GM18520 (cell line): ENCODE data around the gene KLHL4.
"Not testable (repeated sequence)": the region's sequence is repeated elsewhere in the genome, so short reads cannot be mapped to it uniquely, and the experiment has no call there.

Experiments
- ATAC-seq: cut with Tn5 transposase; IDR thresholded peaks from one replicate; pipeline ENCODE4 v1.9.1; 2021; ENCODE audit not compliant: unreplicated experiment

KLHL4 gene, protein sequence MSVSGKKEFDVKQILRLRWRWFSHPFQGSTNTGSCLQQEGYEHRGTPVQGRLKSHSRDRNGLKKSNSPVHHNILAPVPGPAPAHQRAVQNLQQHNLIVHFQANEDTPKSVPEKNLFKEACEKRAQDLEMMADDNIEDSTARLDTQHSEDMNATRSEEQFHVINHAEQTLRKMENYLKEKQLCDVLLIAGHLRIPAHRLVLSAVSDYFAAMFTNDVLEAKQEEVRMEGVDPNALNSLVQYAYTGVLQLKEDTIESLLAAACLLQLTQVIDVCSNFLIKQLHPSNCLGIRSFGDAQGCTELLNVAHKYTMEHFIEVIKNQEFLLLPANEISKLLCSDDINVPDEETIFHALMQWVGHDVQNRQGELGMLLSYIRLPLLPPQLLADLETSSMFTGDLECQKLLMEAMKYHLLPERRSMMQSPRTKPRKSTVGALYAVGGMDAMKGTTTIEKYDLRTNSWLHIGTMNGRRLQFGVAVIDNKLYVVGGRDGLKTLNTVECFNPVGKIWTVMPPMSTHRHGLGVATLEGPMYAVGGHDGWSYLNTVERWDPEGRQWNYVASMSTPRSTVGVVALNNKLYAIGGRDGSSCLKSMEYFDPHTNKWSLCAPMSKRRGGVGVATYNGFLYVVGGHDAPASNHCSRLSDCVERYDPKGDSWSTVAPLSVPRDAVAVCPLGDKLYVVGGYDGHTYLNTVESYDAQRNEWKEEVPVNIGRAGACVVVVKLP

DNA sequence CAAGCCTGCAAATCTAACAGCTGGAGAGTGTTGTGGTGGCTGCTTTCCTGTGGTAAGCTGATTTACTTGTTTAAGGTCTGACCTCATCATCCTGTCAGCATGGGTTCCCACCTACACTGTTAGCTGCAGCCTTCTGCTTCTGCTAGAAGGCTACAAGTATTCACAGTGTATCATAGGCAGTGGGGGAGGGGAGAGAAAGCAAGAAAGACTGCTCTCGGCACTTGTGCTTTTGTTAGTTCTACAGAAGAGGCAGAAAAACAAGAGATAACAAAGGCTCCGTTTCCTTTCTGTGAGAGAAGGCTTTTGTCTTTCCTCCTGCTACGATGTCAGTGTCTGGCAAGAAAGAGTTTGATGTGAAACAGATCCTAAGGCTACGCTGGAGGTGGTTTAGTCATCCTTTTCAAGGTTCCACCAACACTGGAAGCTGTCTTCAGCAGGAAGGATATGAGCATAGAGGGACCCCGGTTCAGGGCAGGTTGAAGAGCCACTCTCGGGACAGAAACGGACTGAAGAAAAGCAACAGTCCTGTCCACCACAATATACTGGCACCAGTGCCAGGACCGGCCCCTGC lies at the start of gene KLHL4:
TSS of gene KLHL4 (plus strand) at position 232 of the 571 bp plus-strand sequence. CDS start at position 324, 92 bp downstream.
- ATAC-seq = no peak

DNA sequence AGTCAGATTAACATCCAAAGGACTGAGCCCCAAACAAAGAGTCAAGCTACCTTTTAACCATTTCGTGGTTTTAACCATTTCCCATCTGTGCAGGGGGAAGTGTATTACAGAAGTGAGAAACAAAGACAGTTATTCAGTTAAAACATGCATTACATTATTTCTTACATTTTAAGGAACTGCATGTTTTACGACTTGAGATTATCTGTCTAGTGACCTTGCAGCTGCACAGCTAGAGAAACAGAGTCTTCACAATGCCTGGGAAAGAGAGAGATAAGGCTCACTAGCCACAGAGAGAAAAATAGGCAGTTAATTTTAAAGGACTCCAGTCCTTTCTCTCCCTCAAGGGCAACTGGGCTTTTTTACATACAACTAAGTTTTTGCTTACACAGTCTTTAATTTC lies 48.7 kb upstream of the KLHL4 start:
- ATAC-seq = no peak

GRCh38 chrX:87475793-87476192 lies 41.8 kb upstream of the KLHL4 start:
- ATAC-seq = no peak

GRCh38 chrX:87478703-87479102 lies 38.9 kb upstream of the KLHL4 start:
- ATAC-seq = not testable (repeated sequence)

- no peak for ATAC-seq
These were observed 28.5 kb upstream of the KLHL4 start for GRCh38 chrX:87489071-87489470.

- ATAC-seq = no peak
These were observed 1.8 kb upstream of the KLHL4 start for GRCh38 chrX:87515836-87516235.

GRCh38 chrX:87516717-87517121 lies 883 bp upstream of the KLHL4 start:
- ATAC-seq = no peak

DNA sequence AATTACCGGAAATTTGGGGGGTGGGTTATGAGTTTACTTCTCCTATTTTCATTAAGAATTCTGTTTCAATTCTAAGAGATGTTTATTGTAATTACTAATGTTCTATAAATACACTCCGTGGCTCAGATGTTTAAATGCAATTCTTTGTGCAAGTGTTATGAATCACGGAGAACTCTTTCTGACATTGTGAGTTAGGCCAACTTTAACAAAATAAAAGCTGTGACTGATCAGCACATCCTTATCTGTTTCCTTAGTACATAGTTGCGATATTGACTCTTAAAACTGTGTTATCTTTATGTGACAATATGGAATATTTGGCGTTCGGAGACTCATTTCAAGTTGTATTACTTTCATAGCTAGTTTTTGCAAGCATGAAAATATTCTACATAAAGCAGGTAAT lies 902 bp downstream of the KLHL4 start:
- ATAC-seq = no peak

- ATAC-seq = no peak
These were observed 8.2 kb downstream of the KLHL4 start for GRCh38 chrX:87525771-87526229.

DNA sequence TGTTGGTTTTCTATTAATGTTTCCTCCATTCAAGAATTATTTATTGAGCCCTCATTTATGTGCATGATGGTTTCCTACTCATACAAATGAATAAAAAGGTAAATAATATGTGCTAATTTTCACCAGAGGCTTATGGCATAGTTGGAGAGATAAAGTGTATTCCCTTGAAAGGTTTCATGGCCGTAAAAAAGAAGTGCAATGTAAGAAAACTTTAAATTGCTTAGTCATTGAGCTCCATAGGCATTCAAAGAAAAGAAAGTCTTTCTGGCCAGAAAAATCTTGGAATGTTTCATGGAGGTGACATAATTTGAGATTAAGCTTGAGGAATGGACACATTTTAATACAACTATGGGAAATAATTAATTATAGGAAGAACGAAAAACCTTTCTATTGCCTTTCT lies 8.7 kb downstream of the KLHL4 start:
- no peak for ATAC-seq

GRCh38 chrX:87528487-87528886 lies 10.9 kb downstream of the KLHL4 start:
- ATAC-seq = no peak

DNA sequence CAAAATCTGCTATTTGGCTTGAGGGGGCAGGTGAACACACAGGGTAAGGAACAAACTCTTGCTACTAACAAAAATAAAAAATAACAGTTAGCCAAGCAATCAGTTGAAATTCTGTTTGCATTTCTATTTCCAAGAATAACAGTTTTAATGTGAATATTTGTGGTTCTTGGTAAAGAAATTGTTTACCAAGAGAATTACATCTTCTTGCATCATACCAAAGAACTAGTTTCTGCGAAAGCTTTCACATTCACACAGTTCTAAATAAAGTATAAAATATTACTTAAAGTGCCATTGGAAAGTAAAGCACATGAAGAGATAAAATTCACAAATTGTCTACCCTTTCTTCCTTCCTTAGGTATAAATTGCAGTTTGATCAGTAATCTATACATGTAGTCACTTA lies 54.4 kb downstream of the KLHL4 start:
- ATAC-seq = no peak

GRCh38 chrX:87572901-87573300 lies 55.3 kb downstream of the KLHL4 start:
- no peak for ATAC-seq

GRCh38 chrX:87578978-87579377 lies 61.4 kb downstream of the KLHL4 start:
- ATAC-seq = no peak

DNA sequence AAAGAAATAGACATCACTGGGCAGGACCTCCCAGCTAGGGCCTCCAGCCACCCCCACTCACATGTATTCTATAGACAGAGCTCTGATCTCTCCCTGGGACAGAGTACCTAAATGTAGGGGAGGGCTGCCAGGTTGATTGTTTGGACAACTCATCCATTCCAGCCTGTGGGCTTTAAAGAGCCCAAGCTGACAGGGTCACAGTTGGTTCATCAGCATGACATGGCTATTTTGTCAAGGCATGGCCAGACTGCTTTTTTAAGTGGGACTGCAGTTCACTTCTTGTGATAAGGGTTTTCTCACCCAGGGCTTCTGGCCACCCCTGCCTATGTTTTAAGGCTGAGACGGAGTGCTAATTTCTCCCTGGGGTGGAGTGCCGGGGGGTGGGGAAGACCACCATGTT lies 63.3 kb downstream of the KLHL4 start:
- no peak for ATAC-seq

DNA sequence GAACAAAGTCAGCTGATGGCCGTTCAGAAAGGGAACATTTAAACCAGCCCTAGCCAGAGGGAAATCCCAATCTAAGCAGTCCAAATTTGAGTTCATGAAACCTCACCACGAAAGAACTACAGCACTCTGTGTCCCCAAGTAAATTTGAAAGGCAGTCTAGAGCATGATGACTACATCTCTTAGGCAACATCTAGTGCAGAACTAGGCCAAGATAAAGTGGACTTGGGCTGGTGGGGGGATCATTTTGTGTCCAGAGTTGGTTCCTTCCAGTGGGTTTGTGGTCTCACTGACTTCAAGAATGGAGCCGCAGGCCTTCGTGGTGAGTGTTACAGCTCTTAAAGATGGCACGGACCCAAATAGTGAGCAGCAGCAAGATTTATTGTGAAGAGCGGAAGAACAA lies 64.9 kb downstream of the KLHL4 start:
- ATAC-seq = no peak

- no peak for ATAC-seq
These were observed 66.1 kb downstream of the KLHL4 start for GRCh38 chrX:87583679-87584078.

DNA sequence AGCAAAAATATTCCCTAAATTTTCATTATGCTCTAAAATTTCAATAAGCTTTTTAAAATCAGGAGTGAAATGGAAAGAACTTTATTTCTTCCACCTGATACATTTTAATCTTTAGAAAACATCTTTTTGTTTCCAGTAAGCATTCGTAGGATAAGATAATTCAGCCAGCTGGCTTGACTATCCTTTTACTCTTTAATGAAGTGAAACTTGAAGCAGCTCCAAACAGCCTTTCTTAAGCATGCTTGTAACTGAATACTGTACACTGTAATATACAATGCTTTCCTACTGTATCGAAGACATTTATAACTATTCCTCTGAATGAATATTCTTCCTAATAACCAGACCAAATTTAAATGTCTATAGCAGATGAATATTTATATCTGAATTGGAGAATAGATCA lies 98.8 kb downstream of the KLHL4 start:
- no peak for ATAC-seq

DNA sequence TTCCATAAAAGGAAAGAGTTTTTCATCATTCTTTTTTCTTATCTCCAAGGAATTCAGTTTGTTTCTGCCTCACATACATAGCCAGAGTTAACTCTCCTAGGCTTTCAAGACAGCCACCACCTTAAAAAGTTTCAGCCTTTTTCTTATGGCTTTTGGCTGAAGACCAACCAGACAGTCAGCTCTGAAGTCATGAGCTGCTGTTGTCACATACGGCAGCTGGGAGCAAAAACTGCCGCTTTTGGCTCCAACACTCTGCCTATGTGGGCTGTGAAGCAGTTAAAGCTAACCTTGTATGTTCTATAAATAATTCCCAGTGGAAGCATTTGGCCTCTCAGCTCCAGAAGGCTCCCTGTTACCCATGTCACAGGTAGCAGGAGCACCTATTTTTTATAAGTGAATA lies 104.1 kb downstream of the KLHL4 start:
- ATAC-seq = no peak

DNA sequence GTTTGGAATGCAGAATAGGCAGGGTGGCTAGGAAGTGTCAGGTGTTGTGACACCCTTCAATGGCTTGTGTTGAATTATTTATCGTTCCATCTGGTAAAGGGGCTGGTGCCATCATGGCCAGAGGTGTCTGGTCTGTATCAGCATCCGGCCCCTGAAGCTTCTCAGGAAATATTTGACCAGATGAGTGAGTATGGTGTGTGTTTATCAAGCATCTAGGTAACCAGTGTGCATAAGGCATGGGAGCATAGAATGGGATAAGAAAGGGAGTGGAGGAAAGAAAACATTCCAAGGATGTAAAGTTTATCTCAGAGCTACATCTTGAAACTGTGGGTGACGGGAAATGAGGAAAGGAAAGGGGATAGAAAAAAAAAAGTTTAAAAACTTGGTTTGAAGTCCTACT lies 109.4 kb downstream of the KLHL4 start:
- ATAC-seq = no peak

DNA sequence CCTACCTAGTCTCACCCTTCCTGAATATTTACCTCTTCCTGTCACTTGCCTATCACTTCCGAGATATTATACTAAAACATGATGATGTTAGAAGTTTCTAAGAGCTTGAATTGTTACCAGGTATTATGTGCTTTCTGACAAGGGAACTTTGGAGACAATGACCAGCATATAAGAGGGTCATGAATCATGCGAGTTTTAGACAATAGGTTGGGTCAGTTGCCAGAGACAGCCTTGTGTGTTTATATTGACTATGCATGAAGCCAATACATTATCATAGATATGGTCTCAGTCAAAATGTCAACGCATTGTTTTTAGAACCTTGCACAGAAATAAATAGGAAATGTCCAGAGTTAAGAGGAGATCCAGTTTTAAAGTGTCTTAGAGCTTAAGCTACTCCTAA lies 116.8 kb downstream of the KLHL4 start:
- ATAC-seq = no peak

- no peak for ATAC-seq
These were observed 118.9 kb downstream of the KLHL4 start for GRCh38 chrX:87636533-87636932.
